Stomach (tissue), 4 donors: Measurements from ENCODE around the gene ZKSCAN8.

Experiments
- POLR2A ChIP-seq, 4 donors: fragments of 450-650 bp; IDR thresholded peaks; one replicate each; pipeline ENCODE4 v1.6.1; 2016; ENCODE audit warnings: antibody characterized with exemption in 4 of 4, control low read depth in 2 of 4, mild to moderate bottlenecking in 1 of 4, moderate library complexity in 1 of 4
- TF ChIP-seq, protein P1 (sequence below), 7 experiments: fragments of 450-650 bp in 4 of 7; fragments of 200-600 bp in 3 of 7; sonication (generic) in 3 of 7; IDR thresholded peaks; one replicate each; pipeline ENCODE4 v1.5.1; 2016 to 2019; ENCODE audit warnings: antibody characterized with exemption in 7 of 7, control low read depth in 2 of 7, mild to moderate bottlenecking in 1 of 7

DNA sequence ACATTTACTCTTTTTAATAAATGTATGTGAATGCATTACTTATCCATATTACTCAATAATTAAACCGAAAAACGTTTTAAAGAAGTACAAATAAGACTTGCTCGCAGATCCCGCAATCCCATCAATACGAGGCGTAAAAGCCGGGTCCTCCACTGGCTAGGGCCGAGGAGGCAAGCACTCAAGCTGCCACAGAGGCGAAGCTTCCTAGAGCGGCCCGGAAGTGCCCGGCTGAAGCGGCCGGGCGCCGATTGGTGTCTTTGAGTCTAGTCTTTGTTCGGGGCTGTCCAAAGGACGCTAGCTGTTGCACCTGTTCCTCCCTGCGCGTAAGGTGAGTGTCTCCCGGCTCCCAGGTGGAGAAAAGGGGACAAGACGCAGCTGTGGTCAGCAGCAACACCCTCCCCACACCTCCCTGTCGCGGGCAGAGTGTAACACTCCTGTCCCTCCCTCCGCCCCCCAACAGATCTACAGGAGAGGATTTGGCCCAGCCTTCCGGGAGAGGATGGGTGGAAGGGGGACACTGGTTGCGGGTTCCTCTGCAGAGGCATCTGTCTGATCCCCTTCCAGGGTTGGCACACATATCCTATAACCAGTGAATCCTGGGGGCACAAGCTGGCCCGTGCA, 17.2 kb upstream of the ZKSCAN8 start, which contains the start of gene ZSCAN16:
- TF ChIP-seq, protein P1, sequence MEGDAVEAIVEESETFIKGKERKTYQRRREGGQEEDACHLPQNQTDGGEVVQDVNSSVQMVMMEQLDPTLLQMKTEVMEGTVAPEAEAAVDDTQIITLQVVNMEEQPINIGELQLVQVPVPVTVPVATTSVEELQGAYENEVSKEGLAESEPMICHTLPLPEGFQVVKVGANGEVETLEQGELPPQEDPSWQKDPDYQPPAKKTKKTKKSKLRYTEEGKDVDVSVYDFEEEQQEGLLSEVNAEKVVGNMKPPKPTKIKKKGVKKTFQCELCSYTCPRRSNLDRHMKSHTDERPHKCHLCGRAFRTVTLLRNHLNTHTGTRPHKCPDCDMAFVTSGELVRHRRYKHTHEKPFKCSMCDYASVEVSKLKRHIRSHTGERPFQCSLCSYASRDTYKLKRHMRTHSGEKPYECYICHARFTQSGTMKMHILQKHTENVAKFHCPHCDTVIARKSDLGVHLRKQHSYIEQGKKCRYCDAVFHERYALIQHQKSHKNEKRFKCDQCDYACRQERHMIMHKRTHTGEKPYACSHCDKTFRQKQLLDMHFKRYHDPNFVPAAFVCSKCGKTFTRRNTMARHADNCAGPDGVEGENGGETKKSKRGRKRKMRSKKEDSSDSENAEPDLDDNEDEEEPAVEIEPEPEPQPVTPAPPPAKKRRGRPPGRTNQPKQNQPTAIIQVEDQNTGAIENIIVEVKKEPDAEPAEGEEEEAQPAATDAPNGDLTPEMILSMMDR (IDR thresholded peaks at IDR 0.05) = no peak
- no peak for TF ChIP-seq POLR2A (IDR thresholded peaks at IDR 0.05)
